Hepatocyte (in vitro differentiated cells): Measurements from ENCODE around the gene DENND1A. TPM values are rescaled to one million over a fixed set of nuclear protein-coding genes. Genes with fewer than 3 reads are reported as not detected.

Experiments
- DNase-seq: peaks from one replicate; pipeline ENCODE4 v3.0.0-alpha.2; 2016; ENCODE audit warnings: low spot score
- H2AFZ ChIP-seq: fragments of 200-600 bp; sonication (generic); 2 replicates; pipeline ENCODE4 v1.6.0; 2016; ENCODE audit warnings: antibody characterized with exemption, mild to moderate bottlenecking
- H3K27ac ChIP-seq: fragments of 200-600 bp; sonication (generic); 2 replicates; pipeline ENCODE4 v1.5.1; 2016; ENCODE audit warnings: mild to moderate bottlenecking
- H3K27me3 ChIP-seq: fragments of 200-600 bp; sonication (generic); 2 replicates; pipeline ENCODE4 v1.6.1; 2016
- H3K36me3 ChIP-seq: fragments of 200-600 bp; sonication (generic); replicated peaks from 2 replicates; pipeline ENCODE4 v1.5.1; 2016; ENCODE audit warnings: low read depth; ENCODE audit not compliant: insufficient read depth
- H3K4me1 ChIP-seq: fragments of 200-600 bp; sonication (generic); 2 replicates; pipeline ENCODE4 v1.5.1; 2016; ENCODE audit warnings: mild to moderate bottlenecking, moderate library complexity; ENCODE audit not compliant: insufficient read depth
- H3K4me2 ChIP-seq: fragments of 200-600 bp; sonication (generic); 2 replicates; pipeline ENCODE4 v1.6.0; 2016
- H3K4me3 ChIP-seq: fragments of 200-600 bp; sonication (generic); 2 replicates; pipeline ENCODE4 v1.5.1; 2016; ENCODE audit warnings: mild to moderate bottlenecking
- H3K79me2 ChIP-seq: fragments of 200-600 bp; sonication (generic); 2 replicates; pipeline ENCODE4 v1.6.0; 2017; ENCODE audit warnings: mild to moderate bottlenecking
- H3K9me2 ChIP-seq: fragments of 200-600 bp; sonication (generic); replicated peaks from 2 replicates; pipeline ENCODE4 v1.6.0; 2017; ENCODE audit warnings: mild to moderate bottlenecking; ENCODE audit not compliant: insufficient read depth
- H3K9me3 ChIP-seq: fragments of 200-600 bp; sonication (generic); 2 replicates; pipeline ENCODE4 v1.5.1; 2016; ENCODE audit warnings: low read depth, mild to moderate bottlenecking
- H4K20me1 ChIP-seq: fragments of 200-600 bp; sonication (generic); 2 replicates; pipeline ENCODE4 v1.6.0; 2016; ENCODE audit warnings: mild to moderate bottlenecking; ENCODE audit not compliant: insufficient read depth, poor library complexity, severe bottlenecking
- CTCF ChIP-seq: fragments of 200-600 bp; sonication (generic); IDR thresholded peaks from 2 replicates; pipeline ENCODE4 v1.5.1; 2016; ENCODE audit warnings: antibody characterized with exemption, mild to moderate bottlenecking; ENCODE audit not compliant: poor library complexity
- EZH2 ChIP-seq: fragments of 200-600 bp; sonication (generic); IDR thresholded peaks from 2 replicates; pipeline ENCODE4 v1.6.1; 2016; ENCODE audit warnings: antibody characterized with exemption, mild to moderate bottlenecking, borderline replicate concordance
- EZH2phosphoT487 ChIP-seq: fragments of 200-600 bp; sonication (generic); IDR thresholded peaks from one replicate; pipeline ENCODE4 v1.6.1; 2018; ENCODE audit warnings: antibody characterized with exemption, mild to moderate bottlenecking, low read depth, moderate library complexity; ENCODE audit not compliant: unreplicated experiment, severe bottlenecking
- WGBS: methylation state at CpG from one replicate; pipeline ENCODE4 v1.1.6; 2016; ENCODE audit warnings: low lambda C conversion rate; ENCODE audit errors: missing lambda C conversion rate; 5-methylcytosine and 5-hydroxymethylcytosine counted together
- polyA plus RNA-seq: library from polyadenylated mRNA; unstranded; fragments of >200 nt; fragmentation: Nextera tagmentation; extraction: Ambion mirVana; gene quantifications from 2 replicates; pipeline ENCODE4 v1.2.1, GENCODE V29; 2016
- total RNA-seq: library from RNA; depleted of rRNA; stranded (reverse); fragments of >200 nt; gene quantifications from 2 replicates; pipeline ENCODE4 v1.2.3, GENCODE V29; 2014

The DENND1A gene
- total and polyA plus RNA-seq, 2 experiments from 2014 or later, result 24.0 to 28.9 TPM

- H3K9me2 ChIP-seq, result no peaks in the 10 kb centered on the region
- TF ChIP-seq EZH2phosphoT487 (no peak), EZH2 (no peak), CTCF (no peak)
- no peak overlapping the region for H3K4me2 ChIP-seq
- no peak overlapping the region for H3K4me3 ChIP-seq
- no peak overlapping the region for H2AFZ ChIP-seq
- H3K27me3 ChIP-seq, result no peaks in the 10 kb centered on the region
- peaks cover 7% of the 10 kb centered on the region for H4K20me1 ChIP-seq
- 83% methylated on average over 1 of the region's 1 CpG for WGBS
- no peak overlapping the region for H3K27ac ChIP-seq
- H3K79me2 ChIP-seq, result peaks cover 58% of the 10 kb centered on the region
- no peak for DNase-seq
- no peaks in the 10 kb centered on the region for H3K9me3 ChIP-seq
- H3K4me1 ChIP-seq, result no peaks in the 10 kb centered on the region
- H3K36me3 ChIP-seq, result no peaks in the 10 kb centered on the region
Observed at GRCh38 chr9:123883634-123884033, 46.3 kb downstream of the DENND1A start.

GRCh38 chr9:123881604-123882003, 48.3 kb downstream of the DENND1A start:
- 92% methylated on average over 4 of the region's 4 CpGs for WGBS
- no peak overlapping the region for H3K4me2 ChIP-seq
- H3K27ac ChIP-seq, result no peak overlapping the region
- H2AFZ ChIP-seq, result no peak overlapping the region
- H3K4me3 ChIP-seq, result no peak overlapping the region
- H3K9me2 ChIP-seq, result no peaks in the 10 kb centered on the region
- no peaks in the 10 kb centered on the region for H3K36me3 ChIP-seq
- H4K20me1 ChIP-seq, result peaks cover 7% of the 10 kb centered on the region
- peaks cover 48% of the 10 kb centered on the region for H3K79me2 ChIP-seq
- TF ChIP-seq CTCF (no peak), EZH2phosphoT487 (no peak), EZH2 (no peak)
- no peaks in the 10 kb centered on the region for H3K4me1 ChIP-seq
- H3K27me3 ChIP-seq, result no peaks in the 10 kb centered on the region
- H3K9me3 ChIP-seq, result no peaks in the 10 kb centered on the region
- DNase-seq, result no peak

GRCh38 chr9:123880420-123880819, 49.5 kb downstream of the DENND1A start:
- H3K27ac ChIP-seq, result no peak overlapping the region
- no peaks in the 10 kb centered on the region for H3K9me2 ChIP-seq
- no peak for DNase-seq
- H3K4me3 ChIP-seq, result no peak overlapping the region
- H2AFZ ChIP-seq, result no peak overlapping the region
- TF ChIP-seq EZH2phosphoT487 (no peak), CTCF (no peak), EZH2 (no peak)
- 81% methylated on average over 3 of the region's 3 CpGs for WGBS
- no peaks in the 10 kb centered on the region for H3K36me3 ChIP-seq
- no peaks in the 10 kb centered on the region for H3K4me1 ChIP-seq
- peaks cover 36% of the 10 kb centered on the region for H3K79me2 ChIP-seq
- no peaks in the 10 kb centered on the region for H3K9me3 ChIP-seq
- H4K20me1 ChIP-seq, result peaks cover 7% of the 10 kb centered on the region
- no peak overlapping the region for H3K4me2 ChIP-seq
- H3K27me3 ChIP-seq, result no peaks in the 10 kb centered on the region

GRCh38 chr9:123876750-123877149, 53.2 kb downstream of the DENND1A start:
- no peak overlapping the region for H2AFZ ChIP-seq
- no peaks in the 10 kb centered on the region for H3K9me2 ChIP-seq
- H4K20me1 ChIP-seq, result peaks cover 6% of the 10 kb centered on the region
- H3K4me2 ChIP-seq, result no peak overlapping the region
- TF ChIP-seq EZH2phosphoT487 (no peak), CTCF (no peak), EZH2 (no peak)
- no peaks in the 10 kb centered on the region for H3K4me1 ChIP-seq
- H3K36me3 ChIP-seq, result no peaks in the 10 kb centered on the region
- peaks cover 6% of the 10 kb centered on the region for H3K79me2 ChIP-seq
- no peaks in the 10 kb centered on the region for H3K9me3 ChIP-seq
- H3K27ac ChIP-seq, result no peak overlapping the region
- no peak overlapping the region for H3K4me3 ChIP-seq
- DNase-seq, result no peak
- 100% methylated on average over 1 of the region's 1 CpG for WGBS
- no peaks in the 10 kb centered on the region for H3K27me3 ChIP-seq
